TTC549 (cell line): ENCODE results near the gene DPAGT1.
"Not testable (repeated sequence)": the region's sequence is repeated elsewhere in the genome, so short reads cannot be mapped to it uniquely, and the experiment has no call there.

ENCODE experiments used
- FAIRE-seq: peaks from 2 replicates; lab custom pipeline; 2012; peaks lifted over from hg19 to GRCh38; lab: Jason Lieb, UNC

The DPAGT1 gene

GRCh38 chr11:119101759-119102423 is at the start of gene DPAGT1:
Gene DPAGT1 (minus strand): TSS chr11:119101853. CDS start chr11:119101655, 198 bp downstream.
- peak; percentile 74 for FAIRE-seq

GRCh38 chr11:119149786-119150275 is 48.2 kb upstream of the DPAGT1 start:
- no peak for FAIRE-seq

DNA sequence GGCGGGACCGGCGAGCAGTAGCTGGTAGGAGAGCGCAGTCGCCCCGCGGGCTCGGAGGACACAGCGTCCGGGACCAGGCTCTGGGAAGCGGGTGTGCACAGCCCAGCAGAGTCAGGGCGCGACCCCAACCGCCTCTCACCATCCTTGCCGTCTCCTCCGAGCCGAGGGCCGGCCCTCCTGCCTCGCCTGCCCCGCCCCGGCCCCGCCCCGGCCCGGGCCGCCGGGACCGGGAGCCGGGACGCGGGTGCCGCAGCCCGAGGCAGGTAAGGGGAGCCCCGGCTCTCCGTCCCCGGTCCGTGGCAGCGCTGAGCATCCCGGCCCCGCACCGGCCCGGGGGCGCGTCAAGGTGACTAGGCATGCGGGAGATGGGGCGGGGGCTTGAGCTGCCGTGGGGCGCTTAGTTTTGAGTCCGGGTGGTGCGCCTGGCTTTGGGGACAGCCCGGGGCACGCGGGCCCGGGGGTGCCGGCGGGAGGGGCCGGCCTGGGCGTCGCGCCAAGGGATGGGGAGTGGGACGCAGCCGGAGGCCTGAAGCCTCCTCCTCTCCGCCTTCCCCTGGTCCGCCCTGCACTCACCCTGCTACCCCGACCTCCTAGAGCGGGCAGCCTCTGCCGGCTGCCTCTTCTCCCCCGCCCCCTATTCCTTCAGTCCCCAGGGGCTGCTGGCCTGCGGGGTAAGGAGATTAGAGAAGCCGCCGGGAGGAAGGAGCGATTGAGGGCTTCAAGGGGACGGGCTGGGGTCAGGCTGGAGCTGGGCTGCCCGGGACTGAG is 47.5 kb upstream of the DPAGT1 start, which contains the start of gene ABCG4:
Gene ABCG4, plus strand, starts transcription at position 35 of the 768 bp plus-strand sequence. CDS start 914 bp downstream, outside the sequence.
- no peak for FAIRE-seq

DNA sequence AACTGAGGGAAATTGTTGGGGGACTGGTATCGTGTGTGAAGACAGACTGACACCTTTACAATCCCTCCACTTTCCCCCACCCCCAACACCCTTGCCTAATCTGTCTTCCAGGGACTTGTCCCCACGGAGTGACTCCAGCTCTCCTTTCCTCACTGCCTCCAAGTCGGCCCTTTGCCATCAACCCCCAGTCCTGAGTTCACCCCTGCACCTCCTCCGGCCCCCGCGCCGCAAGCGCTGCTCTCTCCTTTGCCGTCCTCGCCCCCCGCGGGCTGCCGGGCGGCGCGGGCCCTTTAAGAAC is 47.0 kb upstream of the DPAGT1 start:
- FAIRE-seq = no peak

- FAIRE-seq = no peak
Observed at GRCh38 chr11:119147604-119148333, 46.1 kb upstream of the DPAGT1 start.

DNA sequence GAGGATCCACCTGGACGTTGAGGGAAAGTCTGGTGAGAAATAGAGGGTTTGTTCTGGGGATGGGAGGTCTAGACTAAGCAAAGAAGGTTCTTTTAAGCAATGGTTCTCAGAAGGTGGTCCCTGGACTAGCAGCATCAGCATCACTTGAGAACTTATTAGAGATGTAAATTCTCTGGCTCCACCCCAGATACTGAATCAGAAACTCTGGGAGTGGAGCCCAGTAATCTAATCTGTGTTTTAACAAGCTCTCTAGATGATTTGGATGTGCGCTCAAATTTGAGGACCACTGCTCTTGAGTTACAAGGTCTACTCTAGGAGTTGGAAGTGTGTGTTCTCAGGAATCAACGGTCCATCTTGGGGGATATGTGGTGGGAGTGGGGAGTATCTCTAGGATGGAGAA is 43.9 kb upstream of the DPAGT1 start:
- FAIRE-seq = no peak

DNA sequence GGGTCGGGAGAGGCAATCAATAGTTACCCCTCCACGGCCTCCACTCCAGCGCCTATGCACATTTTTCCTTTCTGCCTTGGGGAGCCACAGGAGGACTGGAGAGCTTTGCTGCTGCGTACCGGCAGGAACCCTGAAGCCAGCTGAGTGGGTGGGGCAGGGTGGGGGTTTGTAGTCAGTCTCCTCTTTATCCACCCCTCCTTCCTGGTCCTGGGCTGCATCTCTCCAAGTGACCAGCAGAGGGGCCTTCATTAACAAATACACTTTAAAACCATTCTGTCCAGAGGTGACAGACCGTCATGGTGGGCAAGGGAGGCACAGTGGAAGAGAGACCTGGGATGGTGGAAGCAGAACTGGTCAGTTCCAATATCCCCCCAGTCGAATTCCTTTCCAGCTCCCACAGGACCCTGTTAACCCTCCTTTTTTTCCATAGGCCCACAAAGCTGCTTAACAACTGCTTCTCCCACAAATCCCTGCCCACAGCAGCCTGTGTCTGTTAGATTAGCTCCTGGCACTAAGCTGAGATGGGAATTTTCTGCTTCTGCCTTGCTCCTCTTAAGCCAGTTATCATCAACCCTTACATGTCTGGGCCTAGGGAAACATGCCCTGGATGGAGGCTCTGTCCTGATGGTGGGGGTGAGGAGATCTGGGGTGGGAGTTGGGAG is 43.3 kb upstream of the DPAGT1 start:
- no peak for FAIRE-seq

GRCh38 chr11:119139276-119139675 is 37.6 kb upstream of the DPAGT1 start:
- FAIRE-seq = not testable (repeated sequence)

GRCh38 chr11:119134389-119134978 is 32.8 kb upstream of the DPAGT1 start:
- no peak for FAIRE-seq

GRCh38 chr11:119130662-119131061 is 29.0 kb upstream of the DPAGT1 start:
- FAIRE-seq = no peak

GRCh38 chr11:119126675-119127268 is 25.1 kb upstream of the DPAGT1 start:
- FAIRE-seq = no peak

DNA sequence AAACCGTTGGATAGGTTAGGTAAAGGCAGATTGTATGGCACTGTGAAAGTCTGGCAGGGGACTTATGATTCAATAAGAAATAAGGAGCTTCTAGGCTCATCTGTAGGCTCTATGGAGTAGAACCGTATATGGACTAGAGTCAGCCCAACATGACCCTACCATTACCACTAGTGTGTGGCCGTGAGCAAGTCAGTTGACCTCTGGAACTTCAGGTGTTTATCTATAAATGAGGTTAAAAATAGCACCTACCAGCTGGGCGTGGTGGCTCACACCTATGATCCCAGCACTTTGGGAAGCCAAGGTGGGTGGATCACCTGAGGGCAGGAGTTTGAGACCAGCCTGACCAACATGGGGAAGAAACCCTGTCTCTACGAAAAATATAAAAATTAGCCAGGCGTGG is 24.2 kb upstream of the DPAGT1 start:
- no peak for FAIRE-seq

- FAIRE-seq = no peak
Observed at GRCh38 chr11:119121811-119122124, 20.1 kb upstream of the DPAGT1 start.

- FAIRE-seq = peak; percentile 92
Observed at GRCh38 chr11:119121008-119121810, 19.6 kb upstream of the DPAGT1 start, which contains the start of gene HINFP. Gene HINFP (plus strand): TSS chr11:119121580. CDS start chr11:119126945, 5,365 bp downstream.

GRCh38 chr11:119120639-119121007 is 19.0 kb upstream of the DPAGT1 start:
- FAIRE-seq = no peak

- FAIRE-seq = no peak
Observed at GRCh38 chr11:119118946-119119345, 17.3 kb upstream of the DPAGT1 start.

GRCh38 chr11:119118227-119118626 is 16.6 kb upstream of the DPAGT1 start:
- FAIRE-seq = no peak

GRCh38 chr11:119117004-119117706 is 15.5 kb upstream of the DPAGT1 start:
- no peak for FAIRE-seq

GRCh38 chr11:119116601-119117000 is 14.9 kb upstream of the DPAGT1 start:
- no peak for FAIRE-seq

DNA sequence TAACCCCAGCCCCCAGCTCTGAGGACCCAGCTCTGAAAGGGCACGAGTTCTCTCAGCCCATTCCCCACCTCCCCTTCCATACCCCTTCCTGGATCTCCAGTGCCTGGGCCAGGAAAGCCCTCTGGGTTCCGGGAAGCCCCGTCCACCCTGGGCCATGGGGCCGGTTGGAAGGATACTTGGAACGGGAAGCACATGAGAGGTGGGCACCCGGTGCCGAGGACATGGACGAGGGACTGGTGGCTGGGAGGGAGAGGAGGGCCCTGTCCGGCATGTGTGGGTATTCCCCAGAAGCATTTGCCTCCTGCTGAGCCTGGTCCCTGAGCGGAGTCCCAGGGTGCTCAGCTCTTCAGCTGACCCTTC is 14.6 kb upstream of the DPAGT1 start:
- FAIRE-seq = no peak
